Measurements from ENCODE around the gene PDPN. TPM values are rescaled to one million over a fixed set of nuclear protein-coding genes. Genes with fewer than 3 reads are reported as not detected.

The PDPN gene
- total RNA-seq, 1 donor from 2014 or later, result not detected

- Mint-ChIP-seq H3K27me3 (ENCODE audit: unreplicated experiment) (no peaks in the 10 kb centered on the region), H3K27ac (ENCODE audit: unreplicated experiment) (no peak overlapping the region), H3K4me3 (ENCODE audit: unreplicated experiment) (no peak overlapping the region), H3K4me1 (ENCODE audit: unreplicated experiment) (no peaks in the 10 kb centered on the region), H3K9me3 (ENCODE audit: unreplicated experiment) (peaks cover 9% of the 10 kb centered on the region), H3K36me3 (ENCODE audit: unreplicated experiment) (no peaks in the 10 kb centered on the region)
- no peak for DNase-seq (ENCODE audit: extremely low spot score, unreplicated experiment)
- TF ChIP-seq, protein P1, sequence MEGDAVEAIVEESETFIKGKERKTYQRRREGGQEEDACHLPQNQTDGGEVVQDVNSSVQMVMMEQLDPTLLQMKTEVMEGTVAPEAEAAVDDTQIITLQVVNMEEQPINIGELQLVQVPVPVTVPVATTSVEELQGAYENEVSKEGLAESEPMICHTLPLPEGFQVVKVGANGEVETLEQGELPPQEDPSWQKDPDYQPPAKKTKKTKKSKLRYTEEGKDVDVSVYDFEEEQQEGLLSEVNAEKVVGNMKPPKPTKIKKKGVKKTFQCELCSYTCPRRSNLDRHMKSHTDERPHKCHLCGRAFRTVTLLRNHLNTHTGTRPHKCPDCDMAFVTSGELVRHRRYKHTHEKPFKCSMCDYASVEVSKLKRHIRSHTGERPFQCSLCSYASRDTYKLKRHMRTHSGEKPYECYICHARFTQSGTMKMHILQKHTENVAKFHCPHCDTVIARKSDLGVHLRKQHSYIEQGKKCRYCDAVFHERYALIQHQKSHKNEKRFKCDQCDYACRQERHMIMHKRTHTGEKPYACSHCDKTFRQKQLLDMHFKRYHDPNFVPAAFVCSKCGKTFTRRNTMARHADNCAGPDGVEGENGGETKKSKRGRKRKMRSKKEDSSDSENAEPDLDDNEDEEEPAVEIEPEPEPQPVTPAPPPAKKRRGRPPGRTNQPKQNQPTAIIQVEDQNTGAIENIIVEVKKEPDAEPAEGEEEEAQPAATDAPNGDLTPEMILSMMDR (IDR thresholded peaks at IDR 0.05), result no peak
Observed at GRCh38 chr1:13619909-13620308, 36.3 kb downstream of the PDPN start.

DNA sequence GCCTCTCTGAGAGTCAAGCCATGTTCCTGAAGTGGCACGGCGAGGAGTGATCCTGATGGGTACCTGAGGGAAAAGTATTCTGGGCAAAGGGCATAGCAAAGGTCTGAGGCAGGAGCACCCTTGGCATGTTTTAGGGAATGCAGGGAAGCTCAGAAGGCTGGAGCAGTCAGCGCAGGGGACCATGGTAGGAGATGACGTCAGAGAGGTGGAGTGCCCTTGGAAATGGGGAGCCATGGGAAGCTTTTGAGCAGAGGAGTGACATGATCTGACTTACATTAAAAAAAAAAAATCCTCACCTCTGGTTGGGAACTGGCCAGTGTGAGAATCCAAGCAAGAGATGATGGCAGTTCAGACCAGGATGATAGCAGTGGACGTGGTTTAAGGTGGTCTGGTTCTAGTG, 37.2 kb downstream of the PDPN start:
- Mint-ChIP-seq H3K9me3 (ENCODE audit: unreplicated experiment) (peaks cover 6% of the 10 kb centered on the region), H3K27me3 (ENCODE audit: unreplicated experiment) (no peaks in the 10 kb centered on the region), H3K4me1 (ENCODE audit: unreplicated experiment) (no peaks in the 10 kb centered on the region), H3K27ac (ENCODE audit: unreplicated experiment) (no peak overlapping the region), H3K4me3 (ENCODE audit: unreplicated experiment) (no peak overlapping the region), H3K36me3 (ENCODE audit: unreplicated experiment) (no peaks in the 10 kb centered on the region)
- TF ChIP-seq, protein P1 (IDR thresholded peaks at IDR 0.05), result no peak
- DNase-seq (ENCODE audit: extremely low spot score, unreplicated experiment), result no peak

DNA sequence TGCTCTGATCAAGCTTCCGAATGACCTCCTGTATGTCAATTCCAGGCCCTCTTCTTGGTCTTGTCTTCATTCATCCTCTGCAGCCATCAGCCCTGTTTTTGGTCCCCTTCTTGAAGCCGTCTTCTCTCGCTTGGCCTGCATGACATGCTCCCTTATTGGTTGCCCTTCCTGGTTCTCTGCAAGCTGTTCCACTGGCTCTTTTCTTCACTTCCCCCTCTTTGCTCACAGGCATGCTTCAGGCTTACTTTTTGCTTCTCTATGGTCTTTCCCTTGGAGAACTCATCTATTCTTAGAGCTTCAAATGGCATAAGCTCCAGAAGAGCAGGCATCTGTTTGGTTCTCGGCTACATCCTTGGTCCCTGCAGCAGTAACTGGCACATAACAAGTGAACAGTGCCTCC, 38.8 kb downstream of the PDPN start:
- no peak overlapping the region for H3K27ac Mint-ChIP-seq (ENCODE audit: unreplicated experiment)
- no peak for DNase-seq (ENCODE audit: extremely low spot score, unreplicated experiment)
- no peaks in the 10 kb centered on the region for H3K36me3 Mint-ChIP-seq (ENCODE audit: unreplicated experiment)
- TF ChIP-seq, protein P1 (IDR thresholded peaks at IDR 0.05), result no peak
- H3K4me3 Mint-ChIP-seq (ENCODE audit: unreplicated experiment), result no peak overlapping the region
- H3K4me1 Mint-ChIP-seq (ENCODE audit: unreplicated experiment), result no peaks in the 10 kb centered on the region
- H3K9me3 Mint-ChIP-seq (ENCODE audit: unreplicated experiment), result peaks cover 10% of the 10 kb centered on the region
- no peaks in the 10 kb centered on the region for H3K27me3 Mint-ChIP-seq (ENCODE audit: unreplicated experiment)

DNA sequence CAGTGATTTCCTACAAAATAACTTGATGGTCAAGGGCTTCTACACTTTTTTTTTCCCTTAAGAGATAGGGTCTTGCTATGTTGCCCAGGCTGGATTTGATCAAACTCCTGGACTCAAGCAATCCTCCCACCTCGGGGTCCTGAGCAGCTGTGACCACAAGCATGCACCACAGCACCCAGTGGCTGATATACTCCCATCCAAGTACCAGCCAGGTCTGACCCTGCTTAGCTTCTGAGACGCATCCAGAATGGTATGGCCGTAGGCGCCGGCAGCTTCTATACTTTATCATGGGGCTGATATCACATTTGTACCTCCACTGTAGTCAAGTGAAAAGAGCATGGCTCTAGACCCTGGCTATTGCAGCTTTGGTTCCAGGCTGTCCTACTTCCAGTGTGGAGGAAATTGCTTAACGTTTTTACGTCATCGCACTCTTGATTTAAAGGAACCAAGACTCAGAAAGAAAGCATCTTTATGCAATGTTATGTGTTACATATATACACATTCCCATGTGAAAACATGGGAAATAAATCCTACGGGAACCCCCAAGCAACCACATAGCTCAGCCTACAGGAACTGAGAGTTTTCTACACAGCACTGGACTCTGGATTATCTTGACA, 39.5 kb downstream of the PDPN start:
- TF ChIP-seq, protein P1 (IDR thresholded peaks at IDR 0.05), result no peak
- no peak for DNase-seq (ENCODE audit: extremely low spot score, unreplicated experiment)
- Mint-ChIP-seq H3K36me3 (ENCODE audit: unreplicated experiment) (no peaks in the 10 kb centered on the region), H3K4me3 (ENCODE audit: unreplicated experiment) (no peak overlapping the region), H3K27ac (ENCODE audit: unreplicated experiment) (no peak overlapping the region), H3K4me1 (ENCODE audit: unreplicated experiment) (no peaks in the 10 kb centered on the region), H3K27me3 (ENCODE audit: unreplicated experiment) (no peaks in the 10 kb centered on the region), H3K9me3 (ENCODE audit: unreplicated experiment) (peaks cover 12% of the 10 kb centered on the region)

DNA sequence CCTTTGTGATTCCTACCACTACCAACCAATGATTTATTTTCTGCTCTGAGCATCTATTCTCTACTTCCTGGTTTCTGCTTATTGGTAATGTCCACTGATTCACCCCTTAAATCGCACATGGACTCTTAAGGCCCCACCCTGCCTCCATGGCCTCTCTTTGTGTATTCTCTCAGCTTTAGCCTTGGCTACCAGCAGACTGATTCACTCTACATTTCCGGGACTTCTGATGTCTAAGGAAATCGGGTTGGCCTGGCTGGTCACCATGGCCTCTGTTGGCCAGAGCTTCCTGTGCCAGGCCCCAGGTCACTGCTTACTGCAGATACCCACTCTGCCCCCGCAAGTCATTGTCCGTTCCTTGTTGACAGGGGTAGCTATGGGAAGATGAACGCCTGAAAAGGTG, 40.9 kb downstream of the PDPN start:
- no peak overlapping the region for H3K4me3 Mint-ChIP-seq (ENCODE audit: unreplicated experiment)
- no peak overlapping the region for H3K27ac Mint-ChIP-seq (ENCODE audit: unreplicated experiment)
- no peaks in the 10 kb centered on the region for H3K27me3 Mint-ChIP-seq (ENCODE audit: unreplicated experiment)
- TF ChIP-seq, protein P1 (IDR thresholded peaks at IDR 0.05), result no peak
- peaks cover 12% of the 10 kb centered on the region for H3K9me3 Mint-ChIP-seq (ENCODE audit: unreplicated experiment)
- H3K4me1 Mint-ChIP-seq (ENCODE audit: unreplicated experiment), result no peaks in the 10 kb centered on the region
- no peaks in the 10 kb centered on the region for H3K36me3 Mint-ChIP-seq (ENCODE audit: unreplicated experiment)
- no peak for DNase-seq (ENCODE audit: extremely low spot score, unreplicated experiment)

Data from osteocyte (in vitro differentiated cells).